IPS DF 6.9 (cell line): ENCODE measurements around the gene SERPINI1.
"Not testable (repeated sequence)": the region's sequence is repeated elsewhere in the genome, so short reads cannot be mapped to it uniquely, and the experiment has no call there.

Experiments used
- DNase-seq: peaks from one replicate; pipeline ENCODE4 v3.0.0-alpha.2; 2013; ENCODE audit warnings: low read depth, low spot score
- H3K27ac ChIP-seq: one replicate; pipeline ENCODE4 v1.5.1; 2013; ENCODE audit warnings: low read length, control low read depth
- H3K27me3 ChIP-seq: 2 replicates; pipeline ENCODE4 v1.6.1; 2013; ENCODE audit warnings: mild to moderate bottlenecking, low read length; ENCODE audit not compliant: control insufficient read depth, insufficient read depth
- H3K36me3 ChIP-seq: 2 replicates; pipeline ENCODE4 v1.6.1; 2013; ENCODE audit warnings: low read length; ENCODE audit not compliant: control insufficient read depth, insufficient read depth
- H3K4me1 ChIP-seq: 2 replicates; pipeline ENCODE4 v1.6.1; 2013; ENCODE audit warnings: low read length; ENCODE audit not compliant: control insufficient read depth, insufficient read depth
- H3K4me3 ChIP-seq: 2 replicates; pipeline ENCODE4 v1.5.1; 2013; ENCODE audit warnings: mild to moderate bottlenecking, low read length
- H3K9me3 ChIP-seq: 2 replicates; pipeline ENCODE4 v1.6.1; 2013; ENCODE audit warnings: low read length, inconsistent platforms; ENCODE audit not compliant: control insufficient read depth, insufficient read depth
- WGBS: extraction: QIAGEN DNeasy Blood & Tissue Kit; methylation state at CpG from one replicate; pipeline ENCODE4 v1.1.7; 2013; ENCODE audit warnings: mixed read lengths, missing lambda C conversion rate; ENCODE audit not compliant: insufficient read length, insufficient coverage; 5-methylcytosine and 5-hydroxymethylcytosine counted together

The SERPINI1 gene

DNA sequence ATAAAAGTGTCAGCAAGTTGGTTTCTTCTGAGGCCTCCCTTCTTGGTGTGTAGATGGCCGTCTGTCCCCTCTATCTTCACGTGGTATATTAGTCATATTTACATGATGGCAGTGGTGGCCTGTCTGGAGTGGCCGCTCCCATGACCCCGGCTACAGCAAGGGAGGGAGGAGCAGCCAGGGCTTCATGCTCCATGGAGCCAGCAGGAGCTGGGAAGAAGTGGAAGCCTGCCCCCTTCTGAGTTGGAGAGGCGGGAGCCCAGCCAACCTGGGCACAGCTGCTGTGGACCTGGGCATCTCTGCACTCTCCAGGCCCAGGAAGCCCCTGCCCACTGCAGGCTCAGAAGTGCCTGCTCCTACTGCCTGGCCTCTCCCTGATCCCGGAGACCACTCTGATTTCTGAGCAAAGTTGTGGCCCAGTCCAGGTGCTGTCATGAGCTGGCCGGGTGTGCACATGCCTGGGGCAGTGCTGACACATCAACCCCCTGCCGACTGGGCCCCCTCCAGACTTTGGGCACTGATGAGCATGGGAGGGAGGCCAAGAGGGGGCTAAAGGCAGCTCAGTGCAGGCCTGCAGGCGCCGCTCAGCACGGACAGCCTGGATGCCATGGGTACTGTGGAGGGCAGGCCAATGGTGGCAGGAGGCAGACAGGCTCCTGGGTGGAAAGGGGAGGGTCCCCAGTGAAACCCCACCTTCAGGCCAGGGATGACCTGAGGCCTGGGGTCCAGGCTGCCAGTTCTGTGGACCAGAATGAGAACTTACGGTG lies 84.8 kb downstream of the SERPINI1 start:
- no peak overlapping the region for H3K27ac ChIP-seq
- H3K4me3 ChIP-seq, result no peak overlapping the region
- H3K4me1 ChIP-seq, result no peaks in the 10 kb centered on the region
- H3K27me3 ChIP-seq, result no peaks in the 10 kb centered on the region
- H3K36me3 ChIP-seq, result no peaks in the 10 kb centered on the region
- H3K9me3 ChIP-seq, result no peaks in the 10 kb centered on the region
- no peak for DNase-seq
- no CpG with 5 or more reads among the region's 12 CpGs for WGBS

DNA sequence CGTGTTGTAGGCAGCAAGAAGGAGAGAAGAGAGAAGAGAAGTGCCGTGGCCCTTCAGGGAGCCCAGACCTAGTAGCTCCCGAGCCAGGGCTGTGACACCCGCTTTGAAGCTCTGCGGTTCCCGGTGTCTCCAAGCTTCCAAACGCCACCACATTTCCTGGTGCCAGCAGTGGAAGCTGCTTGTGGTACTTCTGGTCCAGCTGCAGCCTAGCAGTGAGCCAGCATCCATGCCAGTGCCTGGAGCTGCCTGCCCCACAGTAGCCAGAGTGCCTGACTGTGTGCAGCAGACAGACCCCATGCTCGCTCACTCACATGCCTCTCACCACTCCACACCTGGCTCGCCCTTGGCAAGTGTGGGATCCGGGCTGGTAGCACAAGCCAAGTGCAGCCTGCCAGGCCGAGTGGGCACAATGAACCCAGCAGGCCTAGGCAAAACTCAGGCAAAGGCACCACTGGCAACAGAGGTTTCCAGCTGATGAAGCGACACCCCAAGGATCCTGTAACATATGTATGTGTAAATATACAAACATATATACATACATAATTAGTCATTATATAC lies 85.8 kb downstream of the SERPINI1 start:
- Histone ChIP-seq H3K27me3 (no peaks in the 10 kb centered on the region), H3K4me3 (no peak overlapping the region), H3K9me3 (no peaks in the 10 kb centered on the region), H3K36me3 (no peaks in the 10 kb centered on the region), H3K27ac (no peak overlapping the region), H3K4me1 (no peaks in the 10 kb centered on the region)
- no peak for DNase-seq
- no CpG with 5 or more reads among the region's 12 CpGs for WGBS

DNA sequence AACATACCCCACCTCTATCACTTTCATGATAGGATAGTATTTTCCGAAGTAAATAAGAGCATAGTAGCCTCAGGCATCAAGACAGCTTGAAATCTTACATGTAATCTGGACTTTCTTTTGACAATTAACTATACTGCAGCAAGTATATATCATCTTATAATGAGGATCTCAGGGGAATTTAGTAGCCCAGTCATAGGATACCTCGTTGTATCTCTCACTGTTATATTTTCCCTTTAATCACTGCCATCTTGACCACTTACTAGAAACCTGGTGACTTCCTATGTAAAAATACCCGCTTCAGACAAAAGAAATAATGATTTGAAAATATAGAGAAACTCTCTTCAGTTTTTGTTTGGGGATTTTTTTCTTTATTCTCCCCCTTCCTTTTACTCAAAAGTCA lies 88.2 kb downstream of the SERPINI1 start:
- DNase-seq, result no peak
- H3K27ac ChIP-seq, result no peak overlapping the region
- WGBS, result no CpG with 5 or more reads among the region's 3 CpGs
- H3K36me3 ChIP-seq, result no peaks in the 10 kb centered on the region
- no peak overlapping the region for H3K4me3 ChIP-seq
- H3K4me1 ChIP-seq, result no peaks in the 10 kb centered on the region
- no peaks in the 10 kb centered on the region for H3K9me3 ChIP-seq
- no peaks in the 10 kb centered on the region for H3K27me3 ChIP-seq

DNA sequence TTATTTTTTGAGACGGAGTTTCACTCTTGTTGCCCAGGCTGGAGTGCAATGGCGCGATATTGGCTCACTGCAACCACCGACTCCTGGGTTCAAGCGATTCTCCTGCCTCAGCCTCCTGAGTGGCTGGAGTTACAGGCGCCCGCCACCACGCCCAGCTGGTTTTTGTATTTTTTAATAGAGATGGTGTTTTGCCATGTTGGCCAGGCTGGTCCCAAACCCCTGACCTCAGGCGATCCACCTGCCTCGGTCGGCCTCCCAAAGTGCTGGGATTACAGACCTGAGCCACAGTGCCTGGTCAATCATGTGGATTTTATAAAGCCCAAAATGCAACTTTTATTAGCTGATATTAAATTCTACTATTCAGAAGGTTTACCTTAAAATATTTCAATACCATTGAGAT lies 92.1 kb downstream of the SERPINI1 start:
- WGBS, result no CpG with 5 or more reads among the region's 11 CpGs
- not testable (repeated sequence) for DNase-seq, H3K4me3 ChIP-seq, H3K27me3 ChIP-seq, H3K27ac ChIP-seq, H3K4me1 ChIP-seq, H3K9me3 ChIP-seq, H3K36me3 ChIP-seq

DNA sequence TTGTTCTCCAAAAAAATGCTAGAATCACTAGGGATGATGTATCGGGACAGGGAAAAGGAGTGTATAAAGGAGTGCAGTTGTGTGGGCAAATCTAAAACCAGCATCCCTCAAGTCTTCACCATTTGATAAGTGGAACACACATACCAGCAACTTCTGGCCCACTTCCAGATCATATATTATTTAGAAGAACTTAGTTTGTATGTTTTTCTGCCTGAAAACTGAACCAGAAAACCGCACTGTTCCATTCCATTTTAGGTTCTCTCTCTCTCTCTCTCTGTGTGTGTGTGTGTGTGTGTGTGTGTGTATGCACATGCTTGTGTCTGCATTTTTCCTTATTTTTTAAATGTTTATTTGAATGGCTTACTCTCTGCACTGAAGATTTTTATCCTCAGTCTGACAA lies 93.5 kb downstream of the SERPINI1 start:
- H3K4me1 ChIP-seq, result no peaks in the 10 kb centered on the region

DNA sequence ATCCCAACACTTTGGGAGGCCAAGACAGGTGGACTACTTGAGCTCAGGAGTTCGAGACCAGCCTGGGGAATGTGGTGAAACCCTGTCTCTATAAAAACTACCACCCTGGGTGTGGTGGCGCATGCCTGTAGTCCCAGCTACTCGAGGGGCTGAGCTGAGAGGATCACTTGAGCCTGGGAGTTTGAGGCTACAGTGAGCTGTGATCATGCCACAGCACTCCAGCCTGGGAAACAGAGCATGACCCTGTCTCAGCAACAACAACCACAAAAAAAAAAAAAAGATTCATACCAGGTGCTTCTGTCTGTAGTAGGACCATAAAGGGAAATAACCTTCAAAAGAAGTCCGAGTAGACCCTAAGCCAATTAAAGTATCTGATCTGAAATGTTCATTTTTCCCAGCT lies 94.5 kb downstream of the SERPINI1 start:
- Histone ChIP-seq H3K27me3 (no peaks in the 10 kb centered on the region), H3K27ac (no peak overlapping the region), H3K36me3 (no peaks in the 10 kb centered on the region), H3K4me1 (no peaks in the 10 kb centered on the region), H3K4me3 (no peak overlapping the region), H3K9me3 (no peaks in the 10 kb centered on the region)
- DNase-seq, result no peak
- no CpG with 5 or more reads among the region's 4 CpGs for WGBS

More for the DNA sequence above, 93.5 kb downstream of the SERPINI1 start:
- H3K27me3 ChIP-seq, result no peaks in the 10 kb centered on the region
- H3K9me3 ChIP-seq, result no peaks in the 10 kb centered on the region
- H3K4me3 ChIP-seq, result no peak overlapping the region
- WGBS, result no CpG with 5 or more reads among the region's 2 CpGs
- no peak for DNase-seq
- no peak overlapping the region for H3K27ac ChIP-seq
- H3K36me3 ChIP-seq, result no peaks in the 10 kb centered on the region

DNA sequence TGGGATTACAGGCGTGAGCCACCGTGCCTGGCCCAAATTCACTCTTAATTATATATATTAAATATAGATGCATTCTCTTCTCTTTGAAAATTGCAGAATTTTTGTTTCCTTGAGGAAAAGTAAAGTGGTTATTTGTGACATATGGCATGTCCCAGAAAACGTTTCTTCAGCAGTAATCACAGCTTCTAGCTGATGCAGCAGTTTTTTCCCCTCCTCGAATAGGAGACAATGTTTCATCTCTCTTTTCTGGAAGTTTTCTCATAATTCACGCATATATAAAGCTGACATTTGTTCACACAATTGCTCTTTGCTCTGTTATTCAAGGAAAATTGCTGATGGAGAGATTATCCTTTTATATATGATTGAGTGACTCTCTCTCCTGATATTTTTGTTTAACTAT lies 99.8 kb downstream of the SERPINI1 start:
- DNase-seq, result no peak
- no peaks in the 10 kb centered on the region for H3K36me3 ChIP-seq
- no peaks in the 10 kb centered on the region for H3K27me3 ChIP-seq
- WGBS, result no CpG with 5 or more reads among the region's 5 CpGs
- no peaks in the 10 kb centered on the region for H3K9me3 ChIP-seq
- H3K4me3 ChIP-seq, result no peak overlapping the region
- no peak overlapping the region for H3K27ac ChIP-seq
- no peaks in the 10 kb centered on the region for H3K4me1 ChIP-seq

DNA sequence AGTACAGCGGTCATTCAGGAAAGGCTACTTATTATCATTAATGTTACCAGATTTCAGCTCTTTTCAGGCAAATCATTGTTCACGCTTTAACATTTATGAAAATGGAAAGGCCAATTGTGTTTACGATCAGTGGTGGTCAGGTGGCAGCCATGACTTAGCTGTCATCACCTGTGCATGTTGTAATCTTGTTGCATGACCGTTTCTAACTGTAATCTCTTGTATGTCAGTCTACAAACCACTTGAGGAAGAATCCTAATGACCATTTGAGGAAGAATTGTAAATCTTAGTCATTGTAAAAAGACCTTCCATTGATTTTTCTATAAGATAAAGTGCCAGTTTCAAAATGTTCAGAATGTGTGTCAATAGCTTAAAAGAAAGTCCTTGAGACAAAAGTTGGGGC lies 100.4 kb downstream of the SERPINI1 start:
- no CpG with 5 or more reads among the region's 4 CpGs for WGBS
- Histone ChIP-seq H3K4me1 (no peaks in the 10 kb centered on the region), H3K27ac (no peak overlapping the region), H3K36me3 (no peaks in the 10 kb centered on the region), H3K9me3 (no peaks in the 10 kb centered on the region), H3K4me3 (no peak overlapping the region), H3K27me3 (no peaks in the 10 kb centered on the region)
- DNase-seq, result no peak

DNA sequence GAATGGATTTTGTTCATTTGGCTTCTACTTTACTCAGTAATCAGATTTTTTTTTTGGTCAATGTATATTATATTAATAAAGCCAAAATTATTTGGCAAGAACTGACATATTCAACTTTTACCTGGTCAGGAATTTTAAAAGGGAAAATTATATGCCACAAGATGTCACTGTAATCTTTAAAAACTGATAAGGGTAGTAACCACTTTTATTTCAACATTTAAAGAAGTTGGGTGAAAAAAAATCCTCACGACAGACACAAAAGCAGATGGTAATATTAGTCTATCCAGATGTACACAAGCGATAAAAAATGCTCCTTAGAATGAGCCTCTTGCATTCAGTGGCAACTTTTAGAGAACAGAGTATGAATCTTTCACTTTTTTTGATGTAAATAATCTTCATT lies 101.9 kb downstream of the SERPINI1 start:
- no peaks in the 10 kb centered on the region for H3K27me3 ChIP-seq
- H3K27ac ChIP-seq, result no peak overlapping the region
- H3K9me3 ChIP-seq, result no peaks in the 10 kb centered on the region
- no CpG with 5 or more reads among the region's 2 CpGs for WGBS
- H3K36me3 ChIP-seq, result no peaks in the 10 kb centered on the region
- DNase-seq, result no peak
- no peaks in the 10 kb centered on the region for H3K4me1 ChIP-seq
- no peak overlapping the region for H3K4me3 ChIP-seq

DNA sequence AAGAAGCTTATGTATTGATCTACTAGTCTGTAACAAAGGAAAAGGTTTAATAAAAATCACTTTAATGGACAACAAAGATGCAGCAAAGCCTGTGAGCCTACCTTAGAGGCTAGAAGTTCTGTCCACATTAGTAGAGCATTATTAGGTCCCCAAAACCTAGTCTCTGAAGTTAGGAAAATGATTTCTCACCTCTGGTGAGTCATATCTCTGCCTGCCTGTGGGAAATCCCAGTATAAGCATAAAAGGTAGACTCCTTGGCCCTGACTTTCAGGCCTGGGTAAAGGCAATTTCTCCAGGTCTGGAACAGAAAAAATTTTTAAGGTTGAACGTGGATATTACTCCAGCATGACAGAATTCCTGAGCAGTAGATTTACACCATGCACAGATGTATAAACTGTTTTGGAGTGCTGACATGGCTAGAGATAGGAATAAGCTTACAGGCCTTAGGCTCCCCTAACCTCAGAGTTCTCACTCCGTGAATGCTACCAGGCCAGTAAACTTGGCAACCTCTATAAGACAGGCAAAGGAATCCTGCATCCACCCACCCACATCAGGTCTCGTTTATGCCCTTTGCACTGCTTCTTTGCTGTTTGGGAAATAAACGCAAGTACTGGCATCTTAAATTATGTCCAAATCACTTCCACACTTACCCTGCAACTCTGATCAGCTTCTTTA lies 104.1 kb downstream of the SERPINI1 start:
- Histone ChIP-seq H3K36me3 (no peaks in the 10 kb centered on the region), H3K27me3 (no peaks in the 10 kb centered on the region), H3K4me1 (no peaks in the 10 kb centered on the region), H3K4me3 (no peak overlapping the region), H3K9me3 (no peaks in the 10 kb centered on the region), H3K27ac (no peak overlapping the region)
- WGBS, result no CpG with 5 or more reads among the region's 4 CpGs
- DNase-seq, result no peak
